HCT116 (cell line): Measurements from ENCODE around the gene CORO6. TPM values are rescaled to one million over a fixed set of nuclear protein-coding genes. Genes with fewer than 3 reads are reported as not detected.

ENCODE experiments used
- ATAC-seq: fragments of 200-7000 bp; cut with Tn5 transposase; 2 replicates; pipeline ENCODE4 v1.9.1; 2020; ENCODE audit warnings: mild to moderate bottlenecking, moderate library complexity
- BruUV-seq: library from RNA; stranded (reverse); fragments of 400-500 nt; replicated peaks from 2 replicates; lab custom pipeline; 2021; lab: Mats Ljungman, UMichigan
- CTCF ChIA-PET: fragments of 300-600 bp; sonication (Branson Sonifier 250); formaldehyde crosslinking; loops from one replicate; lab custom pipeline; 2021; ENCODE audit warnings: antibody characterized with exemption; lab: Charles Lee
- POLR2A ChIA-PET: fragments of 300-600, 350-600 bp; sonication (Branson Sonifier 250); formaldehyde crosslinking; loops from one replicate; lab custom pipeline; 2021; ENCODE audit warnings: antibody characterized with exemption; lab: Charles Lee
- RAD21 ChIA-PET, 2 experiments: fragments of 300-600 bp; sonication (Branson Sonifier 250); formaldehyde crosslinking; loops; one replicate each; lab custom pipeline; 2023; ENCODE audit warnings: low total read pairs in 2 of 2; ENCODE audit not compliant: uncharacterized antibody in 2 of 2, unreplicated experiment in 2 of 2, low non-redundant PET in 1 of 2; lab: Charles Lee
- DNase-seq: peaks from one replicate; pipeline ENCODE4 v3.0.0-alpha.2; 2010; ENCODE audit warnings: low read depth, low spot score
- H2AFZ ChIP-seq: fragments of 200-600 bp; shearing (Covaris generic), sonication (generic); 2 replicates; pipeline ENCODE4 v1.6.1; 2017; ENCODE audit warnings: low read depth, mixed run types, mixed read lengths, antibody characterized with exemption, low read length; ENCODE audit not compliant: poor library complexity, severe bottlenecking
- H3K27ac ChIP-seq: 2 replicates; pipeline ENCODE4 v1.5.1; 2012; ENCODE audit warnings: low read depth, low read length
- H3K27me3 ChIP-seq: fragments of 200-600 bp; sonication (generic); 2 replicates; pipeline ENCODE4 v1.6.1; 2016; ENCODE audit warnings: mixed run types, low read length, mixed read lengths; ENCODE audit not compliant: insufficient read depth
- H3K36me3 ChIP-seq, 2 experiments: fragments of 200-500 bp in 1 of 2; fragments of 200-600 bp in 1 of 2; sonication (Bioruptor generic) in 1 of 2; sonication (generic) in 1 of 2; 2 replicates each; pipeline versions ENCODE4 v1.5.1 to v1.6.1; 2014 to 2016; ENCODE audit warnings: low read length in 2 of 2, inconsistent platforms in 1 of 2, mixed read lengths in 1 of 2, mixed run types in 1 of 2; ENCODE audit not compliant: insufficient read depth in 2 of 2, control insufficient read depth in 1 of 2
- H3K4me1 ChIP-seq, 2 experiments: fragments of 200-600 bp in 1 of 2; sonication (generic) in 1 of 2; 2 replicates each; pipeline versions ENCODE4 v1.5.1 to v1.6.1; 2012 to 2017; ENCODE audit warnings: low read length in 2 of 2, inconsistent platforms in 1 of 2, mild to moderate bottlenecking in 1 of 2, mixed read lengths in 1 of 2, mixed run types in 1 of 2, moderate library complexity in 1 of 2; ENCODE audit not compliant: insufficient read depth in 2 of 2, control insufficient read depth in 1 of 2
- H3K4me2 ChIP-seq: fragments of 200-600 bp; sonication (generic); 2 replicates; pipeline ENCODE4 v1.6.1; 2017; ENCODE audit warnings: mixed run types, low read length, mixed read lengths
- H3K4me3 ChIP-seq, 2 experiments: fragments of 200-600 bp in 1 of 2; sonication (generic) in 1 of 2; replicated peaks in 1 of 2; 2 replicates each; pipeline ENCODE4 v1.5.1; 2011 to 2016; ENCODE audit warnings: low read length in 2 of 2, control low read depth in 1 of 2, low read depth in 1 of 2, mild to moderate bottlenecking in 1 of 2, mixed read lengths in 1 of 2, mixed run types in 1 of 2
- H3K79me2 ChIP-seq: fragments of 200-600 bp; sonication (generic); 2 replicates; pipeline ENCODE4 v1.6.1; 2017; ENCODE audit warnings: mild to moderate bottlenecking, mixed run types, low read length, moderate library complexity, mixed read lengths; ENCODE audit not compliant: insufficient read depth
- H3K9ac ChIP-seq: fragments of 200-600 bp; sonication (generic); 2 replicates; pipeline ENCODE4 v1.6.1; 2016; ENCODE audit warnings: low read length, mixed read lengths
- H3K9me2 ChIP-seq: fragments of 200-600 bp; sonication (generic), shearing (Covaris generic); 2 replicates; pipeline ENCODE4 v1.6.1; 2017; ENCODE audit warnings: mixed run types, mild to moderate bottlenecking, moderate library complexity; ENCODE audit not compliant: insufficient read depth
- H3K9me3 ChIP-seq, 2 experiments: fragments of 200-500 bp in 1 of 2; fragments of 200-600 bp in 1 of 2; sonication (Bioruptor generic) in 1 of 2; sonication (generic) in 1 of 2; 2 replicates each; pipeline ENCODE4 v1.6.1; 2014 to 2017; ENCODE audit warnings: low read length in 2 of 2, mixed read lengths in 2 of 2, inconsistent platforms in 1 of 2, low read depth in 1 of 2, mild to moderate bottlenecking in 1 of 2, mixed run types in 1 of 2, moderate library complexity in 1 of 2; ENCODE audit not compliant: control insufficient read depth in 1 of 2, insufficient read depth in 1 of 2
- H4K20me1 ChIP-seq: fragments of 200-600 bp; sonication (generic), shearing (Covaris generic); 2 replicates; pipeline ENCODE4 v1.6.1; 2017; ENCODE audit warnings: mixed run types, mild to moderate bottlenecking, moderate library complexity; ENCODE audit not compliant: insufficient read depth
- CEBPB ChIP-seq: IDR thresholded peaks from 2 replicates; pipeline ENCODE4 v1.6.1; 2012; ENCODE audit warnings: low read depth
- EGR1 ChIP-seq: IDR thresholded peaks from 2 replicates; pipeline ENCODE4 v1.6.1; 2012; ENCODE audit warnings: low read depth
- ELF1 ChIP-seq: IDR thresholded peaks from 2 replicates; pipeline ENCODE4 v1.6.1; 2012; ENCODE audit warnings: low read depth, borderline replicate concordance
- EZH2 ChIP-seq: fragments of 200-600 bp; sonication (generic); IDR thresholded peaks from 2 replicates; pipeline ENCODE4 v1.6.1; 2017; ENCODE audit warnings: antibody characterized with exemption, mixed run types
- FOSL1 ChIP-seq: IDR thresholded peaks from 2 replicates; pipeline ENCODE4 v1.6.1; 2012; ENCODE audit warnings: low read depth
- JUND ChIP-seq: IDR thresholded peaks from 2 replicates; pipeline ENCODE4 v1.6.1; 2012
- RAD21 ChIP-seq: IDR thresholded peaks from 2 replicates; pipeline ENCODE4 v1.6.1; 2012; ENCODE audit warnings: low read depth, mild to moderate bottlenecking
- SIN3A ChIP-seq: IDR thresholded peaks from 2 replicates; pipeline ENCODE4 v1.6.1; 2012; ENCODE audit warnings: low read depth
- SP1 ChIP-seq: IDR thresholded peaks from 2 replicates; pipeline ENCODE4 v1.6.1; 2012; ENCODE audit warnings: low read depth
- SRF ChIP-seq: IDR thresholded peaks from 2 replicates; pipeline ENCODE4 v1.6.1; 2012; ENCODE audit warnings: low read depth
- TCF7L2 ChIP-seq: IDR thresholded peaks from 2 replicates; pipeline ENCODE4 v1.7.0; 2011; ENCODE audit warnings: borderline replicate concordance, inconsistent platforms; ENCODE audit not compliant: insufficient read depth, insufficient read length; ENCODE audit errors: extremely low read depth
- YY1 ChIP-seq: IDR thresholded peaks from 2 replicates; pipeline ENCODE4 v1.6.1; 2011; ENCODE audit warnings: low read length, low read depth, moderate library complexity, mild to moderate bottlenecking; ENCODE audit not compliant: insufficient replicate concordance; ENCODE audit errors: extremely low read depth
- ZFX ChIP-seq: fragments of 450-650 bp; IDR thresholded peaks from 2 replicates; pipeline ENCODE4 v1.6.1; 2017
- ZNF274 ChIP-seq: fragments of 200-500 bp; sonication (Bioruptor generic); IDR thresholded peaks from 2 replicates; pipeline ENCODE4 v1.6.1; 2014; ENCODE audit warnings: mild to moderate bottlenecking, low read depth, low read length, inconsistent platforms
- intact Hi-C: fragments of 100-400 bp; cut with micrococcal nuclease; formaldehyde crosslinking; loops from 2 replicates; pipeline ENCODE4 v1.10.0; 2022
- total RNA-seq: library from RNA; stranded (reverse); gene quantifications from one replicate; pipeline ENCODE4 v1.2.1, GENCODE V29; 2021; ENCODE audit not compliant: unreplicated experiment
- TF ChIP-seq, protein P1 (sequence below): IDR thresholded peaks from 2 replicates; pipeline ENCODE4 v1.6.1; 2012
- TF ChIP-seq, protein P2 (sequence below): IDR thresholded peaks from 2 replicates; pipeline ENCODE4 v1.6.1; 2012; ENCODE audit warnings: low read depth
- TF ChIP-seq, protein P3 (sequence below): IDR thresholded peaks from 2 replicates; pipeline ENCODE4 v1.6.1; 2011; ENCODE audit warnings: mild to moderate bottlenecking, low read length, moderate library complexity; ENCODE audit not compliant: insufficient replicate concordance; ENCODE audit errors: extremely low read depth
- TF ChIP-seq, protein P4 (sequence below): IDR thresholded peaks from 2 replicates; pipeline ENCODE4 v1.6.1; 2012
- TF ChIP-seq, protein P5 (sequence below), 3 experiments: fragments of 200-600 bp in 1 of 3; sonication (generic) in 1 of 3; IDR thresholded peaks in 2 of 3; conservative IDR thresholded peaks in 1 of 3; 2 replicates each; pipeline ENCODE4 v1.5.1; 2012 to 2017; ENCODE audit warnings: low read depth in 2 of 3, low read length in 2 of 3, antibody characterized with exemption in 1 of 3, borderline replicate concordance in 1 of 3, control low read depth in 1 of 3, mild to moderate bottlenecking in 1 of 3, mixed read lengths in 1 of 3, mixed run types in 1 of 3, moderate library complexity in 1 of 3; ENCODE audit not compliant: insufficient read depth in 1 of 3

The CORO6 gene
- total RNA-seq, 1 experiment from 2014 or later: 8.7 TPM

DNA sequence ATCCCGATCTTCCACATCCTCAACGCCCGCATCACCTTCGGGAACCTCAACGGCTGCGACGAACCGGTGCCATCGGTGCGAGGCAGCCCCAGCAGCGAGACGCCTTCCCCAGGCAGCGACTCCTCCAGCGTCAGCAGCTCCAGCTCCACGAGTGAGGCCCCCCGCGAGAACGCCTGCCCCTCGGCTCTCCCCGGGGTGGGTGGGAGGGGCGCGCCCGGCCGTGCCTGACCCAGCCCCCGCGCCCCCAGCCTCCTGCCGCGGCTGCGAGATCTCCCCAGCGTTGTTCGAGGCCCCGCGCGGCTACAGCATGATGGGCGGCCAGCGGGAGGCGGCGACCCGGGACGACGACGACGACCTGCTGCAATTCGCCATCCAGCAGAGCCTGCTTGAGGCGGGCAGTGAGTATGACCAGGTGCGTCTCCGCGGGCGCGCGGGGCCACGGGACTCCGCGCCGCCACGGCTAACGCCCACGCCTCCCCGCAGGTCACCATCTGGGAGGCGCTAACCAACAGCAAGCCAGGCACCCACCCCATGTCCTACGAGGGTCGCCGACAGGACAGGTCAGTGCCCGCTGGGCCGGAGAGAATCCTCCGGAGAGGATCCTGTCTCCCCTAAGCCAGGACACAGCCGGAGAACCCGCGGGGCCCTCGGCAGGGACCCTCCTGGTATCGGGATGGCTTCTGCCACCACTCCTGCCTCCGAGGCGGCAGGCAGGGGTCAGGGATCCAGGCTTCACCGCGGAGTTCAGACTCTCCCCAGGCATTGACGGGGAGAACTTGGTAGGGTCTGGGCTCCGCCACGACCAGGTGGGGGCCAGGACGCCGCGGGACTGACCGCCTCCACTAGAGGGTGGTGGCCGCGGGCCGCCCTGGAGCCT lies 10.1 kb downstream of the CORO6 start:
- Histone ChIP-seq H3K9ac (no peak overlapping the region), H3K36me3 (no peaks in the 10 kb centered on the region), H3K4me3 (no peak overlapping the region), H3K79me2 (no peaks in the 10 kb centered on the region; the same call in 1 of the 2 replicates), H2AFZ (no peak overlapping the region), H3K27me3 (no peaks in the 10 kb centered on the region), H3K27ac (no peak overlapping the region), H3K9me3 (no peaks in the 10 kb centered on the region), H3K9me2 (no peaks in the 10 kb centered on the region), H3K4me1 (peaks cover 5 to 20% of the 10 kb centered on the region in 2 experiments), H3K4me2 (no peak overlapping the region), H4K20me1 (no peaks in the 10 kb centered on the region)
- ChIA-PET RAD21 (no interaction called here), CTCF (no interaction called here), POLR2A (no interaction called here)
- DNase-seq: no peak
- ATAC-seq: no peak
- intact Hi-C loops: no loop called here
- TF ChIP-seq SIN3A: no peak
- TF ChIP-seq, protein P1, sequence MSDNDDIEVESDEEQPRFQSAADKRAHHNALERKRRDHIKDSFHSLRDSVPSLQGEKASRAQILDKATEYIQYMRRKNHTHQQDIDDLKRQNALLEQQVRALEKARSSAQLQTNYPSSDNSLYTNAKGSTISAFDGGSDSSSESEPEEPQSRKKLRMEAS: no peak
- no peak for TF ChIP-seq TCF7L2
- TF ChIP-seq CEBPB: no peak
- no peak for TF ChIP-seq YY1
- TF ChIP-seq, protein P2, sequence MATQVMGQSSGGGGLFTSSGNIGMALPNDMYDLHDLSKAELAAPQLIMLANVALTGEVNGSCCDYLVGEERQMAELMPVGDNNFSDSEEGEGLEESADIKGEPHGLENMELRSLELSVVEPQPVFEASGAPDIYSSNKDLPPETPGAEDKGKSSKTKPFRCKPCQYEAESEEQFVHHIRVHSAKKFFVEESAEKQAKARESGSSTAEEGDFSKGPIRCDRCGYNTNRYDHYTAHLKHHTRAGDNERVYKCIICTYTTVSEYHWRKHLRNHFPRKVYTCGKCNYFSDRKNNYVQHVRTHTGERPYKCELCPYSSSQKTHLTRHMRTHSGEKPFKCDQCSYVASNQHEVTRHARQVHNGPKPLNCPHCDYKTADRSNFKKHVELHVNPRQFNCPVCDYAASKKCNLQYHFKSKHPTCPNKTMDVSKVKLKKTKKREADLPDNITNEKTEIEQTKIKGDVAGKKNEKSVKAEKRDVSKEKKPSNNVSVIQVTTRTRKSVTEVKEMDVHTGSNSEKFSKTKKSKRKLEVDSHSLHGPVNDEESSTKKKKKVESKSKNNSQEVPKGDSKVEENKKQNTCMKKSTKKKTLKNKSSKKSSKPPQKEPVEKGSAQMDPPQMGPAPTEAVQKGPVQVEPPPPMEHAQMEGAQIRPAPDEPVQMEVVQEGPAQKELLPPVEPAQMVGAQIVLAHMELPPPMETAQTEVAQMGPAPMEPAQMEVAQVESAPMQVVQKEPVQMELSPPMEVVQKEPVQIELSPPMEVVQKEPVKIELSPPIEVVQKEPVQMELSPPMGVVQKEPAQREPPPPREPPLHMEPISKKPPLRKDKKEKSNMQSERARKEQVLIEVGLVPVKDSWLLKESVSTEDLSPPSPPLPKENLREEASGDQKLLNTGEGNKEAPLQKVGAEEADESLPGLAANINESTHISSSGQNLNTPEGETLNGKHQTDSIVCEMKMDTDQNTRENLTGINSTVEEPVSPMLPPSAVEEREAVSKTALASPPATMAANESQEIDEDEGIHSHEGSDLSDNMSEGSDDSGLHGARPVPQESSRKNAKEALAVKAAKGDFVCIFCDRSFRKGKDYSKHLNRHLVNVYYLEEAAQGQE: no peak
- TF ChIP-seq, protein P3, sequence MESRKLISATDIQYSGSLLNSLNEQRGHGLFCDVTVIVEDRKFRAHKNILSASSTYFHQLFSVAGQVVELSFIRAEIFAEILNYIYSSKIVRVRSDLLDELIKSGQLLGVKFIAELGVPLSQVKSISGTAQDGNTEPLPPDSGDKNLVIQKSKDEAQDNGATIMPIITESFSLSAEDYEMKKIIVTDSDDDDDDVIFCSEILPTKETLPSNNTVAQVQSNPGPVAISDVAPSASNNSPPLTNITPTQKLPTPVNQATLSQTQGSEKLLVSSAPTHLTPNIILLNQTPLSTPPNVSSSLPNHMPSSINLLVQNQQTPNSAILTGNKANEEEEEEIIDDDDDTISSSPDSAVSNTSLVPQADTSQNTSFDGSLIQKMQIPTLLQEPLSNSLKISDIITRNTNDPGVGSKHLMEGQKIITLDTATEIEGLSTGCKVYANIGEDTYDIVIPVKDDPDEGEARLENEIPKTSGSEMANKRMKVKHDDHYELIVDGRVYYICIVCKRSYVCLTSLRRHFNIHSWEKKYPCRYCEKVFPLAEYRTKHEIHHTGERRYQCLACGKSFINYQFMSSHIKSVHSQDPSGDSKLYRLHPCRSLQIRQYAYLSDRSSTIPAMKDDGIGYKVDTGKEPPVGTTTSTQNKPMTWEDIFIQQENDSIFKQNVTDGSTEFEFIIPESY: no peak
- TF ChIP-seq, protein P4, sequence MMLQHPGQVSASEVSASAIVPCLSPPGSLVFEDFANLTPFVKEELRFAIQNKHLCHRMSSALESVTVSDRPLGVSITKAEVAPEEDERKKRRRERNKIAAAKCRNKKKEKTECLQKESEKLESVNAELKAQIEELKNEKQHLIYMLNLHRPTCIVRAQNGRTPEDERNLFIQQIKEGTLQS: no peak
- no peak for TF ChIP-seq SP1
- TF ChIP-seq FOSL1: no peak
- TF ChIP-seq ZNF274: no peak
- no peak for TF ChIP-seq EZH2
- TF ChIP-seq, protein P5, sequence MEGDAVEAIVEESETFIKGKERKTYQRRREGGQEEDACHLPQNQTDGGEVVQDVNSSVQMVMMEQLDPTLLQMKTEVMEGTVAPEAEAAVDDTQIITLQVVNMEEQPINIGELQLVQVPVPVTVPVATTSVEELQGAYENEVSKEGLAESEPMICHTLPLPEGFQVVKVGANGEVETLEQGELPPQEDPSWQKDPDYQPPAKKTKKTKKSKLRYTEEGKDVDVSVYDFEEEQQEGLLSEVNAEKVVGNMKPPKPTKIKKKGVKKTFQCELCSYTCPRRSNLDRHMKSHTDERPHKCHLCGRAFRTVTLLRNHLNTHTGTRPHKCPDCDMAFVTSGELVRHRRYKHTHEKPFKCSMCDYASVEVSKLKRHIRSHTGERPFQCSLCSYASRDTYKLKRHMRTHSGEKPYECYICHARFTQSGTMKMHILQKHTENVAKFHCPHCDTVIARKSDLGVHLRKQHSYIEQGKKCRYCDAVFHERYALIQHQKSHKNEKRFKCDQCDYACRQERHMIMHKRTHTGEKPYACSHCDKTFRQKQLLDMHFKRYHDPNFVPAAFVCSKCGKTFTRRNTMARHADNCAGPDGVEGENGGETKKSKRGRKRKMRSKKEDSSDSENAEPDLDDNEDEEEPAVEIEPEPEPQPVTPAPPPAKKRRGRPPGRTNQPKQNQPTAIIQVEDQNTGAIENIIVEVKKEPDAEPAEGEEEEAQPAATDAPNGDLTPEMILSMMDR (IDR thresholded peaks at IDR 0.05 in 2 of 3, conservative IDR thresholded peaks at IDR 0.05 in 1 of 3; ENCODE audit: borderline replicate concordance in 1 of 3, insufficient read depth in 1 of 3, low read depth in 2 of 3, low read length in 2 of 3): no peak
- TF ChIP-seq EGR1: no peak
- no peak for TF ChIP-seq SRF
- no peak for TF ChIP-seq JUND
- no peak for TF ChIP-seq ELF1
- no peak for TF ChIP-seq RAD21
- no peak for TF ChIP-seq ZFX
- BruUV-seq: no TSS peak
